Measurements from ENCODE around the gene CACNA1F. TPM values are rescaled to one million over a fixed set of nuclear protein-coding genes. Genes with fewer than 3 reads are reported as not detected.

Gene CACNA1F
- total and polyA plus RNA-seq, 9 of the 15 experiments (the other 6 are each of a cell fraction or from before 2014, with no cell fraction given), result under 0.01 to 0.41 (median 0.03) TPM; not detected in 3

GRCh38 chrX:49212861-49213260, 20.3 kb downstream of the CACNA1F start:
- FAIRE-seq, result no peak
- no peak overlapping the region for H3K9ac ChIP-seq (ENCODE audit: insufficient read depth in 1 of 2, low read depth in 2 of 2, low read length in 2 of 2)
- no peak for ATAC-seq
- H3K27ac ChIP-seq (ENCODE audit: extremely low read depth, low read depth, low read length), result no peak overlapping the region
- no peaks in the 10 kb centered on the region for H3K79me2 ChIP-seq (ENCODE audit: control insufficient read depth, insufficient read depth, low read length)
- no peaks in the 10 kb centered on the region for H3K9me3 ChIP-seq (replicated peaks; ENCODE audit: control insufficient read depth, insufficient read depth, low read depth, low read length)
- 13% methylated on average over 1 of the region's 1 CpG for WGBS (ENCODE audit: insufficient coverage, low coverage, missing lambda C conversion rate)
- no peak for DNase-seq (ENCODE audit: extremely low read depth in 1 of 4, low spot score in 3 of 4)
- H3K4me1 ChIP-seq (replicated peaks in 1 of 2; ENCODE audit: control insufficient read depth in 2 of 2, insufficient read depth in 2 of 2, low read length in 2 of 2), result peaks cover 0 to 7% of the 10 kb centered on the region in 2 experiments; a peak in 3 of 5 replicates
- no peaks in the 10 kb centered on the region for H3K36me3 ChIP-seq (ENCODE audit: control insufficient read depth, insufficient read depth, low read length)
- BruUV-seq (replicated peaks), result no TSS peak
- H3K27me3 ChIP-seq (ENCODE audit: control insufficient read depth in 2 of 2, insufficient read depth in 2 of 2, low read length in 2 of 2), result peaks cover under 1 to 15% of the 10 kb centered on the region in 2 experiments; a peak in 3 of 5 replicates
- CTCF ChIA-PET (ENCODE audit: low intra/inter-chr PET ratio), result no interaction called here
- POLR2A ChIA-PET, result interaction anchor here (0.5 kb wide), 1 partner anchor 1054 kb away, joined by 3 read pairs; no protein-coding TSS in a partner anchor
- no peak overlapping the region for H2AFZ ChIP-seq (ENCODE audit: low read depth, low read length)
- no peak overlapping the region for H3K4me2 ChIP-seq (ENCODE audit: insufficient read depth, low read length)
- H3K9me1 ChIP-seq (ENCODE audit: control insufficient read depth, insufficient read depth, low read length), result no peaks in the 10 kb centered on the region
- H3K4me3 ChIP-seq, result no peak overlapping the region
- intact Hi-C loops (cut with micrococcal nuclease), result no loop called here
- in situ Hi-C loops (cut with MboI), result no loop called here
- TF ChIP-seq POLR2AphosphoS5 (IDR thresholded peaks at IDR 0.05; ENCODE audit: control insufficient read depth, insufficient read depth, low read depth, low read length), result 0 out of 2 replicates have a peak, but pooled peaks have one; percentile 20
- no peak for TF ChIP-seq HMG20B (CRISPR knock-in tag; IDR thresholded peaks at IDR 0.05)
- H4K20me1 ChIP-seq (replicated peaks; ENCODE audit: control insufficient read depth, insufficient read depth, low read length), result no peaks in the 10 kb centered on the region

- ChIA-PET POLR2A (interaction anchor here (0.5 kb wide), 1 partner anchor 1053 kb away, joined by 3 read pairs; no protein-coding TSS in a partner anchor), CTCF (ENCODE audit: low intra/inter-chr PET ratio) (no interaction called here)
- in situ Hi-C loops (cut with MboI), result no loop called here
- H4K20me1 ChIP-seq (replicated peaks; ENCODE audit: control insufficient read depth, insufficient read depth, low read length), result no peaks in the 10 kb centered on the region
- H3K79me2 ChIP-seq (ENCODE audit: control insufficient read depth, insufficient read depth, low read length), result no peaks in the 10 kb centered on the region
- intact Hi-C loops (cut with micrococcal nuclease), result no loop called here
- no peak overlapping the region for H3K4me3 ChIP-seq
- no peak overlapping the region for H3K27ac ChIP-seq (ENCODE audit: extremely low read depth, low read depth, low read length)
- H3K9ac ChIP-seq (ENCODE audit: insufficient read depth in 1 of 2, low read depth in 2 of 2, low read length in 2 of 2), result no peak overlapping the region
- H2AFZ ChIP-seq (ENCODE audit: low read depth, low read length), result no peak overlapping the region
- H3K9me1 ChIP-seq (ENCODE audit: control insufficient read depth, insufficient read depth, low read length), result no peaks in the 10 kb centered on the region
- H3K4me1 ChIP-seq (replicated peaks in 1 of 2; ENCODE audit: control insufficient read depth in 2 of 2, insufficient read depth in 2 of 2, low read length in 2 of 2), result peaks cover 0 to 7% of the 10 kb centered on the region in 2 experiments; a peak in 3 of 5 replicates
- no peaks in the 10 kb centered on the region for H3K9me3 ChIP-seq (replicated peaks; ENCODE audit: control insufficient read depth, insufficient read depth, low read depth, low read length)
- H3K27me3 ChIP-seq (ENCODE audit: control insufficient read depth in 2 of 2, insufficient read depth in 2 of 2, low read length in 2 of 2), result peaks cover 0 to 9% of the 10 kb centered on the region in 2 experiments; a peak in 1 of 5 replicates
- ATAC-seq (peak; percentile 59; the same call in 2 of the 3 replicates), FAIRE-seq (no peak), DNase-seq (ENCODE audit: extremely low read depth in 1 of 4, low spot score in 3 of 4) (no peak)
- no TSS peak for BruUV-seq (replicated peaks)
- WGBS (ENCODE audit: insufficient coverage, low coverage, missing lambda C conversion rate), result 0% methylated on average over 2 of the region's 2 CpGs
- no peaks in the 10 kb centered on the region for H3K36me3 ChIP-seq (ENCODE audit: control insufficient read depth, insufficient read depth, low read length)
- H3K4me2 ChIP-seq (ENCODE audit: insufficient read depth, low read length), result no peak overlapping the region
- TF ChIP-seq SREBF1 (IDR thresholded peaks at IDR 0.05; ENCODE audit: borderline replicate concordance, low read depth, low read length) (no peak), ZBTB2 (IDR thresholded peaks at IDR 0.05) (no peak), ZBTB9 (CRISPR knock-in tag; IDR thresholded peaks at IDR 0.05) (no peak), TBL1XR1 (IDR thresholded peaks at IDR 0.05; ENCODE audit: low read length in 2 of 2) (no peak), HCFC1 (IDR thresholded peaks at IDR 0.05; ENCODE audit: low read depth, low read length) (peak; percentile 71), ZNF143 (CRISPR knock-in tag; IDR thresholded peaks at IDR 0.05) (peak; percentile 67), HMBOX1 (IDR thresholded peaks at IDR 0.05) (no peak), POLR2B (IDR thresholded peaks at IDR 0.05; ENCODE audit: low read depth, partially characterized antibody) (no peak), SIX5 (IDR thresholded peaks at IDR 0.05; ENCODE audit: borderline replicate concordance in 1 of 2, insufficient read depth in 1 of 2, low read depth in 1 of 2, low read length in 2 of 2) (peak in 1 of 2 experiments; percentile 39; a peak in 1 of 4 replicates), MEF2D (tag; conservative IDR thresholded peaks at IDR 0.05; ENCODE audit: low read depth) (no peak)
Observed at GRCh38 chrX:49212209-49212608, 20.9 kb downstream of the CACNA1F start.
